Measurements from ENCODE around the gene RALGAPB.

RALGAPB gene

GRCh38 chr20:38626921-38627659 is 154.4 kb downstream of the RALGAPB start:
- no peak for DNase-seq (ENCODE audit: insufficient read length)
- no peak for FAIRE-seq
- TF ChIP-seq POLR2A (IDR thresholded peaks at IDR 0.05; ENCODE audit: low read depth, low read length): no peak
- no peak for TF ChIP-seq POLR2AphosphoS5 (IDR thresholded peaks at IDR 0.05; ENCODE audit: low read depth, low read length)
- no peak for TF ChIP-seq TAF1 (IDR thresholded peaks at IDR 0.05; ENCODE audit: borderline replicate concordance, low read depth, low read length)
